Stimulated activated CD4-positive, alpha-beta T cell treated with anti-CD3 and anti-CD28 coated beads, Interleukin-2, amount 100 ng/mL, for 24 hours (primary cell): ENCODE results near the gene NCCRP1.
"Not testable (repeated sequence)": the region's sequence is repeated elsewhere in the genome, so short reads cannot be mapped to it uniquely, and the experiment has no call there.

Experiments used
- DNase-seq, 2 donors: peaks; one replicate each; pipeline ENCODE4 v3.0.0-alpha.2; 2020

Gene NCCRP1

DNA sequence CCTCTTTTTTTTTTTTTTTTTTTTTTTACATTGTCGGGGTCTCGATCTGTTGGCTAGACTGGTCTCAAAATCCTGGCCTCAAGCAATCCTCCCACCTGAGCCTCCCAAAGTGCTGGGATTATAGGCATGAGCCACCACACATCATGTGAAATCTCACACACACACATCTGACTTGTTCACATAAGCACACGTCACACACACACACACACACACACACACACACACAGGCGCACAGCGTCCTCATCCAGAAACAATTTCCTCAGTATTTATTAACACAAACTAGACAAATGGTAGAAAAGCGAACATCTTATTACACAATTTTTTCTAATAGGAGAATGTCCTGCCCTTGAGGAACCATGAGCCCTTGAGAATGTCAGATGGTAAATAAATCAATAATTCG lies 12.4 kb downstream of the NCCRP1 start:
- no peak for DNase-seq

DNA sequence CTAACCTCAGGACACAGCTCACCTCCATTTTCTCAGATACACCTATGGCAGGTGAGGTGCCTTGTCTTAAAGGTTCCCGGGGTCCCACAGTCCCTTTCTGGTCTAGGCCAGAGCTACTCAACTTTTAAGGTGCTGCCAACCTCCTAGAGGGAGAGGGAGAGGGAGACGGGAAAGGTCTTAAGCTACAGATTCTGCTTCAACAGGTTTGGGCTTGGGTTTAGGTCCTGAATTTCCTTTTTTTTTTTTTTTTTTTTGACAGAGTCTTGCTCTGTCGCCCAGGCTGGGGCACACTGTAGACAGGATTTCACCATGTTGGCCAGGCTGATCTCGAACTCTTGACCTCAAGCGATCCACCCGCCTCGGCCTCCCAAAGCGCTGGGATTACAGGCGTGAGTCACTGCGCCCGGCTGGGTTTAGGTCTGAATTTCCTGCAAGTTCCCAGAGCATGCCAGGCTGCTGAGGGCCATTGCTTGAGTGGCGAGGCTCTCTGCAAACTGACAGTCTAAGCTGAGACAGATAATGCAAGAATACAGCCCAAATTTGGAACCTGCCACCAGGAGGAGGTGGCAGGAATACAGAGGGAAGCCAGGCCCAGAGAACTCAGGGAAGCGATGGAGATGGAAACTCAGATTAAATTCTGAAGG lies 15.1 kb downstream of the NCCRP1 start:
- DNase-seq, result no peak

DNA sequence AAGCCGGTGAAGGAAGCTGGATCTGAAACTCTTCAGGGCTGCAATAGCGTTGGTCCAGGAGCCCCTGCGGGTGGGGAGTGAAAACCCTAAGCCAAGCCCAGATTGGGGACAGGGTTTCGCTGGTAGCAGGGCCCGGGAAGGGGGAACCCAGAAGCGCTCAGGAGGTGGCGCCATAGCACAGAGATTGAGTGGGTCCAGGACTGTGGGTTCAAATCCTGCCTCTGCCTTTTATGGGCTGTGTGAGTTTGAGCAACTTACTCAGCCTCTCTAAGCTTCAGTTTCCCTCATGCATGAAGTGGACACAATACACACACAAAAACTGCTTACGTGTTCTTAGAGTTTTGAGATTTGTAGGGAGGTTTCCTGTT lies 15.6 kb downstream of the NCCRP1 start:
- peak; percentile 67 to 73 for DNase-seq

DNA sequence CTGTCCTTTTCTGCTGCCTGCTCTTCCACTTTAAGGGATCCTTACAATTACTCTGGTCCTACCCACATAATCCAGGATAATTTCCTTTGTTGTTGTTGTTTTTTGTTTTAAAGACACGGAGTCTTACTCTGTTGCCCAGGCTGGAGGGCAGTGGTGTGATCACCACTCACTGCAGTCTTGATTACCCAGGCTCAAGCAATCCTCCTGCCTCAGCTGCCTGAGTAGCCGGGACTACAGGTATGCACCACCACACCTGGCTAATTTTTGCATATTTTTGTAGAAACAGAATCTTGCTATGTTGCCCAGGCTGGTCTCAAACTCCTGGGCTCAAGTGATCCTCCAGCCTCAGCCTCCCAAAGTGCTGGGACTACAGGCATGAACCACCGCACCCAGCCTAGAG lies 18.6 kb downstream of the NCCRP1 start:
- DNase-seq, result not testable (repeated sequence)

DNA sequence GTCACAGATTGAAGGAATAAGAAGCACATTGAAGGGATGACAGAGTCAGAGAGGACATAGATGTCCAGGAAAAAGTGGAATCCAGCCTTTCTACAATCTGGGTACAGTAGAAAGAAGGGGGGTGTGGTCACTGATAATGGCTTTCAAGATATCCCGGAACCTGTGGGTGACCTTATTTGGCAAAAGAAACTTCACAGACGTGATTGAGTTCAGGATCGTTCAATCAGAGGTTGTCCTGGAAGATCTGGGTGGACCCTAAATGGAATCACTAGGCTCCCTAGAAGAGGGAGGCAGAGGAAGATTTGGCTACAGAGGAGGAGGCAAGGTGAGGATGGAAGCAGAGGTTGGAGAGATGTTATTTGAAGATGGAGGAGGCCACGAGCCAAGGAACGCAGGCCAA lies 20.3 kb downstream of the NCCRP1 start:
- no peak for DNase-seq

DNA sequence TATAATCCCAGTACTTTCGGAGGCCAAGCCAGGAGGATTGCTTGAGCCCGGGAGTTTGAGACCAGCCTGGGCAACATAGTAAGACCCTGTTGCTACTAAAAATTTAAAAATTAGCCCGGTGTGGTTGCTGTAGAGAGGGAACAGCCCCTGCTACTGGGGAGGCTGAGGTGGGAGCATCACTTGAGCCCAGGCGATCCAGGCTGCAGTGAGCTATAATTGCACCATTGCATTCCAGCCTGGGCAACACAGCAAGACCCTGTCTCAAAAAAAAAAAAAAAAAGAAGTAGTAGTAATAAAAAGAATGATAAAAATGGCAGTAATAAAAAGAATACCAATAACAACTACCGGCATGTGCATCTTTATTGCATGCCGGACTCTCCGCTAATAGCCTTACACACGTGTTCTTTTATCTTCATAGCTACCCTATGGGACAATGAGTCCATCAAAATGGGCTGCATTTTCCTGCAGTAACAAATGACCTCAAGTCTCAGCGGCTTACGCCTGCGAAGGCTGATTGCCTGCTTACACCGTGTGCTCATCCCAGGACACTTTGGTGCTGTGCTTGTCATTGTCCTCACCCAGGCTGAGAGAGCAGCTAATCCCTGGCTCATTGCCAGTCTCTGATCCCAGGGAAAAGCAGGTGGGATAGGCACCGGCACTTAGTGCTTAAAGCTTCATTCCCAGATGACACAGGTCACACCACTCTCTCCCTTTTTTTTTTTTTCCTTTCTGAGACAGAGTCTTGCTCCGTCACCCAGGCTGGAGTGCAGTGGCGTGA lies 21.7 kb downstream of the NCCRP1 start:
- DNase-seq, result no peak

DNA sequence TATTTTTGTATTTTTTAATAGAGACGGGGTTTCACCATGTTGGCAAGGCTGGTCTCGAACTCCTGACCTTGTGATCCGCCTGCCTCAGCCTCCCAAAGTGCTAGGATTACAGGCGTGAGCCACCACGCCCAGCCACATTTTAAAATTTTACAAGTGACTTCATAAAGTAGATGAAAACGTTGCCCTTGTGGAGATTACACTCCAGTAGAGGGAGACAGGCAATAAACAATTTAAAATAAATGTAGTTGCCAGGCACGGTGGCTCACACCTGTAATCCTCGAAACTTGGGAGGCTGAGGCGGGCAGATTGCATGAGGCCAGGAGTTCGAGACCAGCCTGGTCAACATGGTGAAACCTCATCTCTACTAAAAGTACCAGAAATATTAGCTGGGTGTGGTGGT lies 22.3 kb downstream of the NCCRP1 start:
- not testable (repeated sequence) for DNase-seq

DNA sequence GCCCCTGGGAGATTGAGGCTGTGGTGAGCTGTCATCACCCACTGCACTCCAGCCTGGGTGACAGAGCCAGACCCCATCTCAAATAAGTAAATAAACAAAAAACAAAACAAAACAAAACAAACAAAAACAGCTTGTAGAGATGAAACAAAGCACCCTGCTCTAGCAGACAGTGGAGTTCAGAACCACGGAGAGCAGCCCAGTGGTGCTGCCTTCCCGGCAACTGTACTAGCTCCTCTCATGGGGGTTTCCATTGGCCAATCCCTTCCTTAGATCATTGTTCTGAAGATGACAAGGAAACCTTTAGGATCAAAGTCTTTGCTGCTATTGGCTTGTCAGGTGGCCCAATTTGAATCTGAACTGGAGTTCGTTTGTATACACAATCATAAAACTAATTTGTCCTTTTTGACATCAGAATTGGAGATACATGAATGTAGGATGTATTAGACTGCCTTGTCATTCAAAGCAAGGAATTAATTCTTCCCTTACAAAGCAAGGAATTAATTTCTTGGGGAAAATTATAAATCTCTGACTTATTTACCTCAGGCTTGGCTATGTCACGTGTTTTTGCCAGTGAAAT lies 27.0 kb downstream of the NCCRP1 start:
- peak in 1 of 2 donors; percentile 15 for DNase-seq

DNA sequence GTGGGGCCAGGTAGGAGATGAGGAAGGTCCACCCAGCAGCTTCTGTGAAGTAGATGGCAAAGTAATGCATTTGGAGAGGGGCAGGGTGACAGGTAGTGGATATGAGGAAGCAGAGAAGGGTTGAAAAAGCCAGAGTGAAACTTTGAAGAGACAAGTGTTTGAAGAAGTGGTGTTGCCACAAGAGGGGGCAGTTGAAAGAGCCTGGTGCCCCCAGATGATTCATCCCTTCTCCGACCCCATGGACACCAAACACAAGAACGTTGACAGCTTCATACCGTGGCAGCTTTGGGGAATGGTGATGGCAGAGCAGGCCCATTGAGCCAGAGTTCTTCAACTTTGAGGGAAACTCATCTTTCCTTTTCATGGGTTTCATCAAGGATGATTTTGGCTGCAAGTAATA lies 28.1 kb downstream of the NCCRP1 start:
- DNase-seq, result no peak

DNA sequence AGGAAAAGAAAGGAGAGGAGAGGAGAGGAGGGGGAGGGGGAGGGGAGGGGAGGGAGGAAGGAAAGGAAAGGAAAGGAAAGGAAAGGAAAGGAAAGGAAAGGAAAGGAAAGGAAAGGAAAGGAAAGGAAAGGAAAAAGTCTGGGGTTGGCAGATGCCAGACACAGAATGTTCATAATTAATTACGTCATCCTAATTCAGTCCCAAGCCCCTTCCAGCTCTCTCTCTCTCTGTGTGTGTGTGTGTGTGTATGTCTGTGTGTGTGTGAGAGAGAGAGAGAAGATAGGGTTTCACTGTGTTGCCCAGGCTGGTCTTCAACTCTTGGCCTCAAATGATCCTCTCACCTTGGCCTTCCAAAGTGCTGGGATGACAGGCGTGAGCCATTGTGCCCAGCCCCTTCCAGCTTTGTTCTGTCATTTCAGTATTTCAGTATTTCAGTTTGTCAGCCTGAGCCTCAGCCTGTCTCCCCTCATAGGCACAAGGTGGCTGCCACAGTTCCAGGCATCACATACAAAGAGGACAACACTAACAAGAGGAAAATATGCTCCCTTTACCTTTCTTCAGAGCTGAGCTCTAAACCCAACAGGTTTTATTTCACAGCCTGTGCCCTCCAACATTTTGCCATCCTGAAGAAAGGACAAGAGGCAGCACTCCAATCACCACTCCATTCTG lies 33.5 kb downstream of the NCCRP1 start:
- DNase-seq, result no peak

DNA sequence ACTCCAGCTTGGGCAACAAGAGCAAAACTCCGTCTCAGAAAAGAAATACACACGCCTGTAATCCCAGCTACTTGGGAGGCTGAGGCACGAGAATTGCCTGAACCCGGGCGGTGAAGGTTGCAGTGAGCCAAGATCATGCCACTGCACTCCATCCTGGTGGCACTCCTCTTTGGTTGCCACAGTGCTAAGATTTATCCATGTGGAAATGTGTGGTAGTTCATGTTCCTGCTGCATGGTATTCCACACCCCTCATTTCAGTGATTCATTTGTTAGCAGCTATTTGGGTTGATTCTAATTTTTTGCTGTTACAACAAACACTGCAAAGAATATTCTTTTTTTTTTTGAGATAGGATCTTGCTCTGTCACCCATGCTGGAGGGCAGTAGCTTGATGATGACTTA lies 35.9 kb downstream of the NCCRP1 start:
- no peak for DNase-seq

DNA sequence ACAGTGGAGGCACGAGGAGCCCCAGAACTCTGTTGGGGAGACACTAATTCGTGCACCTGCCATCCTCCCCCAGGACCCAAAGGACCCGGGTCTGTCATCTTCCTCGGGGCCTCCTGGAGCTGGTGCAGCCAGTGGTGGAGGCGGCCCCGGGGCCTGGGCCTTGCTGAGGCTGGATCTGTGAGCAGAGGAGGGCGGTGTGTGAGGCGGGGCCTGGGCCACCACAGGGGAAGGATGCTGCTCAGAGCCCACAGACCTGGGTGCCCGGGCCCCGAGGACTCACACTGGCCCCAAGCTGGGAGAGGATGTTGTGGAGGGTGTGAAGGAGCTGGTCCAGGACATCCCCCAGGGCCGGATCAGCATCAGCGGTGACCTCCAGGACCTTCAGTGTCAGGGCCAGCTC lies 39.8 kb downstream of the NCCRP1 start:
- DNase-seq, result peak in 1 of 2 donors; percentile 12

DNA sequence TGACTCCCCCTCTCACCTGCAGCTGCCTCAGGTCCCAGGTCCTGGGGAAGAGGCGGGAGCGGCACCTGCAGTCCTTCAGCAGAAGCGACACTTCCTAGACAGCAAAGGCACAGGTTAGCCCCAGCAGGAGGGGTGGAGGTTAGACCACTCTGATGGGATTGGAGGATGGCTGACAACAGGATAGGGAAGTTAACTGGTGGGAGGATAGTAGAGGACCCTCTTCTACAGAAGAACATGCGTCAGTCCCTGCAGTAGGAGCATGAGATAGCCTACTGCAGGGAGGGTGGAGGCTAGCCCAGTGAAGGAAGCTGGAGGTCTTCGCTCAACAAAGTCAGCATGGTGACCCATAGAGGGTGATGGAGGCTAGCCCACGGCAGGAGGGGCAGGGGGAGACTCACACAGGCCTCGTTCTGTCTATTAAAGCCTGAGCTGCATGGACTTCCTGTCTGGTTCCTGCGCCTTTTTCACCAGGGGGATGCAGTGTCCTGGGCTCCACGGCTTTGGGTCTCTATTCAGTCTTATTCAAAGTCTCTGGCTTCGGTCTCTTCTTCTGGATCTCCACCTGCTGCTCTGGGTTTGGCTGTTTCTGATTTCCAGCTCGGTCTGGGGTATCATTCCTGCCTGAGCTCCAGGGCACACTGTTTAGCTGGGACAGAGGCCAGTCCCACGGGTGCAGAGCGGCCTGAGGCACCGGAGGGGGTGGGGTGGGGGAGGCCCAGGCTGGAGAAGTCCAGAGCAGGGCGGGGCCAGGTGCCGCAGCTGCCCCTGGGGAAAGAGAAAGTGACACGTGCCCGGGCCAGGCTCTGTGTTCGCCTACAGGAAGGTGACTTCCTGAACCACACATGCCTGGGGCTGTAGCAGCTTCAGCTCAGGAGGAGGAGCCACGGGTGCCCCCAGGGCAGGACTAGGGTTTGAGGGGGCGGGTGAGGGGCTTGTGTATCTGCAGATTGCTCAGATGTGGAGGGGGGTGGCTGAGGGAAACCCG lies 40.7 kb downstream of the NCCRP1 start:
- DNase-seq, result peak; percentile 54 to 63

DNA sequence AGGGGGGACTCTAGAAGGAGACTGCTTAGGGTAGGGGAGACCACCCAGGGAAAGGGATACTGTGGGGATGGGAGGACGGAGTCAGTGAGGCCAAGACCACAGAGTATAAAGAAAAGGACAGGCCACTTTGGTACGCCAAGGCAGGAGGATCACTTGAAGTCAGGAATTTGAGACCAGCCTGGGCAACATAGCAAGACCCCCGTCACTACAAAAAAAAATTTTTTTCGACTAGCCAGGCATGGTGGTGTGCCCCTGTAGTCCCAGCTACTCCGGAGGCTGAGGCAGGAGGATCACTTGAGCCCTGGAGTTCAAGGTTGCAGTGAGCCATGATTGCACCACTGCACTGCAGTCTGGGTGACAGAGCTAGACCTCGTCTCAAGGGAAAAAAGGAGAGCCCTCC lies 41.4 kb downstream of the NCCRP1 start:
- no peak for DNase-seq

DNA sequence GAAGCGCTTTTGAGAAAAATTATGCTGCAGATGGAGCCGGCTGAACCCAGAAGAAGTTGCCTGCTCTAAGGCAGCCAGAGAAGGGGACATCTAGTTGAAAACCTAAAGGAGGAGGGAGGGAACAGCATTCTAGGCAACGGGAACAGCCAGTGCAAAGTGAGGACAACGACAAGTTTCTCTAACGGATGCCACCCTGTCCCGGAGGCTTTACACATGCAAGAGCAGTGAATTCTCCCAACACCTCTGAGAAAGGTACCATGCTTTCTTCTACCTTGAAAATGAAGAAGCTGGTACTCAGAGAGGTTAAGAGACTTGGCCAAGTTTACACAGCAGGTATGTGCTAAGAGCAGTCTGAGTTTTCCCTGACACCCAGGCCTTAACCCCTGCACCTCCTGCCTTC lies 42.2 kb downstream of the NCCRP1 start:
- DNase-seq, result no peak

DNA sequence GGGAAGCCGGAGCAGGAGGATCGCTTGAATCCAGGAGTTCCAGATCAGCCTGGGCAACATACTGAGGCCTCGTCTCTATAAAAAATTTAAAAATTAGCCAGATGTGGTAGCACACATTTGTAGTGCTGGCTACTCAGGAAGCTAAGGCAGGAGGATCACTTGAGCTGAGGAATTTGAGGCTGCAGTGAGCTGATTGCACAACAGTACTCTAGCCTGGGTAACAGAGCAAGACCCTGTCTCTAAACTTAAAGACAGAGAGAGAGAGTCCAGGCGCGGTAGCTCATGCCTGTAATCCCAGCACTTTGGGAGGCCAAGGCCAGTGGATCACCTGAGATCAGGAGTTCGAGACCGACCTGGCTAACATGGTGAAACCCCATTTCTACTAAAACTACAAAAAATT lies 43.7 kb downstream of the NCCRP1 start:
- no peak for DNase-seq

DNA sequence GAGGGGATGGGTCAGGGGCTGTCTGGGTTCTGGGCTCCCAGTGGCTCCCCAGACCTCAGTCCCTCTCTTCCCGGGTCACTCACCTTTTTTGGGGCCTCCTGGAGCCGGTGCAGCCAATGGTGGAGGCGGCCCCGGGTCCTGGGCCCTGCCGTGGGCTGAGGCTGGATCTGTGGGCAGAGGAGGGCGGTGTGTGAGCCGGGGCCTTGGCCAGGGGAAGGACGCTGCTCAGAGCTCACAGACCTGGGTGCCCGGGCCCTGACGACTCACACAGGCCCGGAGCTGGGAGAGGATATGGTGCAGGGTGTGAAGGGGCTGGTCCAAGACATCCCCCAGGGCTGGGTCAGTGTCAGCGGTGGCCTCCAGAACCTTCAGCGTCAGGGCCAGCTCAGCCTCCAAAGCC lies 47.0 kb downstream of the NCCRP1 start:
- not testable (repeated sequence) for DNase-seq

DNA sequence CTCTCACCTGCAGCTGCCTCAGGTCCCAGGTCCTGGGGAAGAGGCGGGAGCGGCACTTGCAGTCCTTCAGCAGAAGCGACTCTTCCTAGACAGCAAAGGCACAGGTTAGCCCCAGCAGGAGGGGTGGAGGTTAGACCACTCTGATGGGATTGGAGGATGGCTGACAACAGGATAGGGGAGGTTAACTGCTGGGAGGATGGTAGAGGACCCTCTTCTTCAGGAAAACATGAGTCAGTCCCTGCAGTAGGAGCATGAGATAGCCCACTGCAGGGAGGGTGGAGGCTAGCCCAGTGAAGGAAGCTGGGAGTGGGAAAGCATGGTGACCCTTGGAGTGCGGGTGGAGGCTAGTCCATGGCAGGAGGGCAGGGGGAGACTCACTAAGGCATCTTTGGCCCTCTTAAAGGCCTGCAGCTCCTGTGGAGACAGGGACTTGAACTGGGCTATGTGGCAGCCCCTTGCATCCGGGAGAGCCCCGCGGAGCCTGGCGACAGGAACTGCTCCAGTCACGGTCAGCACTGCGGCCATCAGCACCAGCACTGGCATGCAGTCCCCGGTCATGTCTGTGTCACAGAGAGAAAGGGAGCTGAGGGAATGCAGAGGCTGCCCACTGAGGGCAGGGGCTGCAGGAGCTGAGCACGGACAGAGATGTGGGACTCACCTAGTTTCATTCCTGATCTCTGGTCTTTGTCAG lies 47.8 kb downstream of the NCCRP1 start, which contains the start of gene IFNL3:
Gene IFNL3 (minus strand): TSS at position 597 of the 691 bp plus-strand sequence. CDS start 39 bp downstream, at position 558.
- DNase-seq, result not testable (repeated sequence)

DNA sequence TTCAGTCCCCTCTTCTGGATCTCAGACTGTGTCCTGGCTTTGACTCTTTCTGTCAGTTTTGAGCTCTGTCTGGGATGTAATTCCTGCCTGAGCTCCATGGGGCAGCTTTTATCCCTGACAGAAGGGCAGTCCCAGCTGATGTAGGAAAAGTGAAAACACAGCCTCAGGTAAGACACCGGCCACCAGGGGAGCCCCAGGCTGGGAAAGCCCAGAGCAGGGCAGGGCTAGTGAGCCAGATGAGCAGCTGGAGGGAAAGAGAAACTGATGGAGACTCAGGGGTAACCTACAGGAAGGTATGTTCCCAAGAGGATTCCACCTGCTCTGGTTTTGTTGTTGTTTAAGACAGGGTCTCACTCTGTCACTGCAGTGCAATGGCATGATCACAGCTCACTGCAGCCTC lies 48.4 kb downstream of the NCCRP1 start:
- not testable (repeated sequence) for DNase-seq

DNA sequence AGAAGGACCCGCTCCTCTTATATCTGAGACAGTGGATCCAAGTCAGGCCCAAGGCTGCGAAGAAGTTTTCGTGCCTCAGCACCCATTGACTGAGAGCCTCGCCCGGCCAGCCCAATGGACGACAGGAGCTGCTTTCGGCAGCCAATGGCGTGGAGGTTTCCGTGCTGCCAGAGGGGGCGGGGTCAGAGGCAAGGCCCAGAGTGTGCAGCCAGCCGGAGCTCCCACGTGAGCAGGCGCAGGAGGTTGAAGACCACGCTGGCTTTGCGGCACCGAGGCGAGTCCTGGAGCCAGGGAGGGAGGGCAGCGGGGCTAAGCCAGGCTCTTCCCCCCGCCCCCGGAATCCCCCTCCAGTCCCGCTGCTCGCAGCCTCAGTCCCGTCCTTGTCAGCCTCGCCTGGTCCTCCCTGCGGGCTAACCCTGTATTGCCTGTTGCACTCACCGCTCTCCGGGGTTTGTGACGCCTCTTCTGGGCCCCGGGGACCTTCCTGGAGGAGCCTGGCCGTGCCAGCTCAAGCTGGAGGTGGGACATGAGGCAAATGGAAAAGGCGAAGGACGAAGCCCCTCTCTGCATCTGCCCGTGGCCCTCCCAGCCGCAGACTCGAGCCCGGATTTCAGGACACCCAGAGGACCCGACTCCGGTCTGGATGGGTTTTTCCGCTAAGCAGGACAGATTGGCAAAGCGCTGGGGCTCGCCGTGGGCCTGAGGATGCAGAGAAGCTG lies 50.3 kb downstream of the NCCRP1 start:
- peak in 1 of 2 donors; percentile 54 for DNase-seq
